ENCODE measurements around the gene IL17RE. TPM values are rescaled to one million over a fixed set of nuclear protein-coding genes. Genes with fewer than 3 reads are reported as not detected.
A peak's percentile ranks its signal among the peaks of the same experiment; 100 is the strongest.

Gene IL17RE
- total and polyA plus RNA-seq, 2 donors (not counting 3 experiments of a cell fraction or from before 2014, with no cell fraction given) = 1.2 to 1.3 TPM

DNA sequence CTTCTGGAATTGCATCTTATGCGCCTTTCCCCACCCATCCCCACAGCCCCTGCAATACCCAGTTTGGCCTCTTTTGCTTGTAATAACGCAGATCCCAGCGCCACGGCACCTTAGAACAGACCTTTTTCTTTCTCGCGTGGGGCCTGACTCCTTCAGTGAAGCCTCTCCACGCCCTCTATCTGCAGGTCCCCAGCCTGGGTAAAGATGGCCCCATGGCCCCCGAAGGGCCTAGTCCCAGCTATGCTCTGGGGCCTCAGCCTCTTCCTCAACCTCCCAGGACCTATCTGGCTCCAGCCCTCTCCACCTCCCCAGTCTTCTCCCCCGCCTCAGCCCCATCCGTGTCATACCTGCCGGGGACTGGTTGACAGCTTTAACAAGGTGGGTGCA is 31.6 kb downstream of the IL17RE start:
- intact Hi-C loops (cut with micrococcal nuclease) = loop anchor here (1.0 to 10.0 kb wide), 5 partner anchors 42 to 801 kb away; partner anchors contain the start of gene JAGN1
- no peaks in the 10 kb centered on the region for H3K27me3 ChIP-seq (ENCODE audit: control insufficient read depth in 2 of 2, insufficient read depth in 2 of 2, low read length in 2 of 2)
- dilution Hi-C loops (cut with MboI; ENCODE audit: extremely low pct_ligation_motif_present, low sequenced_read_pairs) = no loop called here
- TF ChIP-seq JUN (IDR thresholded peaks at IDR 0.05; ENCODE audit: borderline replicate concordance, insufficient read depth, insufficient read length, low read depth) = no peak
- TF ChIP-seq, protein P1, sequence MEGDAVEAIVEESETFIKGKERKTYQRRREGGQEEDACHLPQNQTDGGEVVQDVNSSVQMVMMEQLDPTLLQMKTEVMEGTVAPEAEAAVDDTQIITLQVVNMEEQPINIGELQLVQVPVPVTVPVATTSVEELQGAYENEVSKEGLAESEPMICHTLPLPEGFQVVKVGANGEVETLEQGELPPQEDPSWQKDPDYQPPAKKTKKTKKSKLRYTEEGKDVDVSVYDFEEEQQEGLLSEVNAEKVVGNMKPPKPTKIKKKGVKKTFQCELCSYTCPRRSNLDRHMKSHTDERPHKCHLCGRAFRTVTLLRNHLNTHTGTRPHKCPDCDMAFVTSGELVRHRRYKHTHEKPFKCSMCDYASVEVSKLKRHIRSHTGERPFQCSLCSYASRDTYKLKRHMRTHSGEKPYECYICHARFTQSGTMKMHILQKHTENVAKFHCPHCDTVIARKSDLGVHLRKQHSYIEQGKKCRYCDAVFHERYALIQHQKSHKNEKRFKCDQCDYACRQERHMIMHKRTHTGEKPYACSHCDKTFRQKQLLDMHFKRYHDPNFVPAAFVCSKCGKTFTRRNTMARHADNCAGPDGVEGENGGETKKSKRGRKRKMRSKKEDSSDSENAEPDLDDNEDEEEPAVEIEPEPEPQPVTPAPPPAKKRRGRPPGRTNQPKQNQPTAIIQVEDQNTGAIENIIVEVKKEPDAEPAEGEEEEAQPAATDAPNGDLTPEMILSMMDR (IDR thresholded peaks at IDR 0.05; ENCODE audit: extremely low read depth in 1 of 2, insufficient read depth in 1 of 2, low read depth in 1 of 2, low read length in 2 of 2) = peak; percentile 0 to 14
- no peak for TF ChIP-seq POLR2AphosphoS5 (IDR thresholded peaks at IDR 0.05; ENCODE audit: insufficient read depth, low read depth, low read length)
- no peak for TF ChIP-seq FOS (IDR thresholded peaks at IDR 0.05; ENCODE audit: borderline replicate concordance, insufficient read depth, low read length)
- TF ChIP-seq GATA2 (IDR thresholded peaks at IDR 0.05; ENCODE audit: insufficient read depth, insufficient read length, low read depth, low read length) = no peak
- TSS peak; percentile 70 for BruUV-seq (replicated peaks)
- H3K36me3 ChIP-seq (ENCODE audit: control insufficient read depth in 2 of 2, extremely low read depth in 1 of 2, insufficient read depth in 2 of 2, low read length in 2 of 2) = peaks cover 2 to 10% of the 10 kb centered on the region in 2 experiments
- peak overlapping the region; percentile 64 for H3K4me2 ChIP-seq (ENCODE audit: insufficient read depth, low read length)
- ChIA-PET POLR2A (interaction anchor here (1.5 kb wide), 1 partner anchor 12 kb away, joined by 4 read pairs; no protein-coding TSS in a partner anchor), CTCF (interaction anchor here (1.1 to 4.0 kb wide), 3 partner anchors 12 to 19 kb away, joined by 4 to 105 read pairs (median 22); no protein-coding TSS in a partner anchor)
- peaks cover 16% of the 10 kb centered on the region for H3K4me1 ChIP-seq (ENCODE audit: control insufficient read depth, extremely low read depth, insufficient read depth, low read length)
- H3K27ac ChIP-seq (ENCODE audit: insufficient read depth, low read depth, low read length) = peak overlapping the region; percentile 85
- no peaks in the 10 kb centered on the region for H3K9me1 ChIP-seq (replicated peaks; ENCODE audit: control insufficient read depth, extremely low read depth, insufficient read depth, low read length)
- peak overlapping the region; percentile 67 to 76 (median 69) for H3K4me3 ChIP-seq (replicated peaks in 1 of 3; ENCODE audit: insufficient read depth in 1 of 3, low read depth in 1 of 3, low read length in 3 of 3)
- H4K20me1 ChIP-seq (replicated peaks; ENCODE audit: control insufficient read depth, extremely low read depth, insufficient read depth, low read length) = no peaks in the 10 kb centered on the region
- DNase-seq (ENCODE audit: low read depth, low spot score) = no peak
- no peaks in the 10 kb centered on the region for H3K79me2 ChIP-seq (ENCODE audit: control insufficient read depth, insufficient read depth, low read length)
- H3K9ac ChIP-seq (replicated peaks; ENCODE audit: extremely low read depth, insufficient read depth, low read length) = peak overlapping the region; percentile 91
- no peaks in the 10 kb centered on the region for H3K9me3 ChIP-seq (replicated peaks; ENCODE audit: control insufficient read depth, insufficient read depth, low read length)
- peak overlapping the region; percentile 77 for H2AFZ ChIP-seq (ENCODE audit: low read depth, low read length)
- no peak for FAIRE-seq
